Measurements from ENCODE around the gene SRCAP.

SRCAP gene

DNA sequence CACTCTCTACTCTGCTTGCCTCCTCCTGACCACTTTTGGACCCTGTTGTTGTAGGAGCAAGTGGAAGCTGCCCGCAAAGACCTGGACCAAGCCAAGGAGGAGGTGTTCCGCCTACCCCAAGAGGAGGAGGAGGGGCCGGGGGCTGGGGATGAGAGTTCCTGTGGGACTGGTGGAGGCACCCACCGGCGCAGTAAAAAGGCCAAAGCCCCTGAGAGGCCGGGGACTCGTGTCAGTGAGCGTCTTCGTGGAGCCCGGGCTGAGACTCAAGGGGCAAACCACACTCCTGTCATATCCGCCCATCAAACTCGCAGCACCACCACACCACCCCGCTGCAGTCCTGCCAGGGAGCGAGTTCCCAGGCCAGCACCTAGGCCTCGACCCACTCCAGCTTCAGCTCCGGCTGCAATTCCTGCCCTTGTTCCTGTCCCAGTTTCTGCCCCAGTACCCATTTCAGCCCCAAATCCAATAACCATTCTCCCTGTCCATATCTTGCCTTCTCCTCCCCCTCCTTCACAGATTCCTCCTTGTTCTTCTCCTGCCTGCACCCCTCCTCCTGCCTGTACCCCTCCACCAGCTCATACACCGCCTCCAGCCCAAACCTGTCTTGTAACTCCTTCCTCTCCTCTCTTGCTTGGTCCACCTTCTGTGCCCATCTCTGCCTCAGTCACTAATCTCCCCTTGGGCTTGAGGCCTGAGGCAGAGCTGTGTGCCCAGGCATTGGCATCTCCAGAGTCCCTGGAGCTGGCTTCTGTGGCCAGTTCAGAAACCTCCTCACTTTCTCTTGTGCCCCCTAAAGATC lies 38.2 kb downstream of the SRCAP start:
- DNase-seq (ENCODE audit: low read depth), result no peak

DNA sequence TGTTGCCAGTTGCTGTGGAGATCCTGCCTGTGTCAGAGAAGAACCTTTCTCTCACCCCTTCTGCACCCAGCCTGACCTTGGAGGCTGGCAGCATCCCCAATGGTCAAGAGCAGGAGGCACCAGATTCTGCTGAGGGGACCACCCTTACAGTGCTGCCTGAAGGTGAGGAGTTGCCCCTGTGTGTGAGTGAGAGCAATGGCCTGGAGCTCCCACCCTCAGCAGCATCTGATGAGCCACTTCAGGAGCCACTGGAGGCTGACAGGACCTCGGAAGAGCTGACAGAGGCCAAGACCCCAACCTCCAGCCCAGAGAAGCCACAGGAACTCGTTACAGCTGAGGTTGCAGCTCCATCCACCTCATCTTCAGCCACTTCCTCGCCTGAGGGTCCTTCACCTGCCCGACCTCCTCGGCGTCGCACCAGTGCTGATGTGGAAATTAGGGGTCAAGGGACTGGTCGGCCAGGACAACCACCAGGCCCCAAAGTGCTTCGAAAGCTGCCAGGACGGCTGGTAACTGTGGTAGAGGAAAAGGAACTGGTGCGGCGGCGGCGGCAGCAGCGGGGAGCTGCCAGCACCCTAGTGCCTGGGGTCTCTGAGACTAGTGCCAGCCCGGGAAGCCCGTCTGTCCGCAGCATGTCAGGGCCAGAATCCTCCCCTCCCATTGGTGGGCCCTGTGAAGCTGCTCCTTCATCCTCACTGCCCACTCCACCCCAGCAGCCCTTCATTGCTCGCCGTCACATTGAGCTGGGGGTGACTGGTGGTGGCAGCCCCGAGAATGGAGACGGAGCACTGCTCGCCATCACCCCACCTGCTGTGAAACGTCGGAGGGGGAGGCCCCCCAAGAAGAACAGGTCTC lies 39.0 kb downstream of the SRCAP start:
- no peak for DNase-seq (ENCODE audit: low read depth)

DNA sequence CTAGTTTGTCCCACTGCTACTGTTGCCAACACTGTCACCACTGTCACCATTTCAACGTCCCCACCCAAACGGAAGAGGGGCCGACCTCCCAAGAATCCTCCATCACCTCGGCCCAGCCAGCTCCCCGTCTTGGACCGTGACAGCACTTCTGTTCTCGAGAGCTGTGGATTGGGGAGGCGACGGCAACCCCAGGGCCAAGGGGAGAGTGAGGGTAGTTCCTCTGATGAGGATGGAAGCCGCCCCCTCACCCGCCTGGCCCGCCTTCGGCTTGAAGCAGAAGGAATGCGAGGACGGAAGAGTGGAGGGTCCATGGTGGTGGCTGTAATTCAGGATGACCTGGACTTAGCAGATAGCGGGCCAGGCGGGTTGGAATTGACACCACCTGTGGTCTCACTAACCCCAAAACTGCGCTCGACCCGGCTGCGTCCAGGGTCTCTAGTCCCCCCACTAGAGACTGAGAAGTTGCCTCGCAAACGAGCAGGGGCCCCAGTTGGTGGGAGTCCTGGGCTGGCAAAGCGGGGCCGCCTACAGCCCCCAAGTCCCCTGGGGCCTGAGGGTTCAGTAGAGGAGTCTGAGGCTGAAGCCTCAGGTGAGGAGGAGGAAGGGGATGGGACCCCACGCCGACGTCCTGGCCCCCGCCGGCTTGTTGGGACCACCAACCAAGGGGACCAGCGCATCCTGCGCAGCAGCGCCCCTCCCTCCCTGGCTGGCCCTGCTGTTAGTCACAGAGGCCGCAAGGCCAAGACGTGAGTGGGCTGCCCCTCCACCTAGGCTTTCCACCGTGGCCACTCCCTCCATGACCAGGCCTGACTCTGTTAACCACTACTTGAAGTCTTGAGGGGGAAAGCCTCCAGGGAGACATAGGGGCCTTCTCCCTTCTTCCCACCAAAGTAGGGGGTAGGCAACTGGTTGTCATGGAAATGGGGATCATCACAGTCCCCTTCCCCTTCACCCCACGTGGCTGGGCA lies 40.3 kb downstream of the SRCAP start:
- DNase-seq (ENCODE audit: low read depth), result no peak

DNA sequence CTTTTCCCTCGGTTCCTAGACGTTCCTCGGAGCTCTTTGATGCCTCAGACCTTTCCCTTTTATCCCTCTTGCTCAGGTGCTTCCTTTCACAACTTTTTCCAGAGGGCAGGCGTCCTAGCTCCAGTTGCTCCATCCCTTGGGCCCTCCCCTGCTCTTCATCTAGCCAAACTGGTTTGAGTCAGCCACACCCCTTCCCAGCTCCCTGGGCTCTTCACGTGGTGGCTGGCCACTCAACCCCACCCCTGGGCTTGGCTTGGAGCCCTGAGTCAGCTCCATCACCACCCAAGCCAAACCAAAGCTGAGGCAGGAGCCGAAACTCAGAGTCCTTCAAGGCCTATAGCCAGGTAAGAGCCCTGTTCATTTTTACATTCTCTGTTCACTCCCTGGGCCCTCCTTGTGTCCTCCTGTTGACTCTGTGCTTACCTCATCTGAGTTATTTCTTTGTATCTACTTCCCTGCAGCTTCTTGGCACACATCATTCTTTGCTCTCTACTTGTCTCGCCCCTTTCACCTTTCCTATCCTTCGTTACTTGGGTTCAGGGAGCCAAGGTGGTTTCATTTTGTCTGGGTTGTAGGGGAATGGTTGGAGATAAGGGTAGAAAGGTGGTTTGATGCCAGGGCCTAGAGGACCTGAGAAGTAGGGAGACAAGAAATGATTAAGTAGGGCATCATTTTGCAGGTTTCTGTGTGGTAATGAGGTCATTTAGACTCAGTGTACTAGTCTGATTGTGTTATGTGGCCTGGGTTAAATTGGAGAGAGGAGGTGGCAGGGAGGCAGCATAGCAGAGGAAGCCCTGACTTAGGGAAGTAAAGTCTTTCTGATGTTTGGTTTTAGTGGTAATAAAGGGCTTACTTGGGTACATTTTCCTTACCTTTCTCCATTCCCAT lies 41.6 kb downstream of the SRCAP start:
- DNase-seq (ENCODE audit: low read depth), result no peak

DNA sequence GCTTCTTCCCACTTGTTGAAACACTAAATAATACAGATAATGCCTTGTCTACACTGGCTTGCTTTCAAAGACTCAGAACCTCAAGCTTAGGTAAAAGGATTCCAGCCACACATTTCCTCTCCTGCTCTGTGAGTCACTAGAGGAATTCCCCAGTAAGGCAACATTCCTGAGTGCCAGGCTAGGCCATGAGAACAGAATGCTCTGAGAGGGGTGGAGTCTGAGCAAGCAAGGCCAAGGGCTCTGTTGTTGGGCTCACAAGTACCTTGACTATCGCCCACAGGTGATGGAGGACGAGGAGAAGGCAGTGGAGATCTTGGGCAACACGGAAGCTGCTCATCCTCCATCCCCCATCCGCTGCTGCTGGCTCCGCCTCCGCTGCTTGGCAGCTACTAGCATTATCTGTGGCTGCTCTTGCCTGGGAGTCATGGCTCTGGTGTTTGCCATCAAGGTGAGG lies 42.5 kb downstream of the SRCAP start:
- DNase-seq (ENCODE audit: low read depth), result no peak

DNA sequence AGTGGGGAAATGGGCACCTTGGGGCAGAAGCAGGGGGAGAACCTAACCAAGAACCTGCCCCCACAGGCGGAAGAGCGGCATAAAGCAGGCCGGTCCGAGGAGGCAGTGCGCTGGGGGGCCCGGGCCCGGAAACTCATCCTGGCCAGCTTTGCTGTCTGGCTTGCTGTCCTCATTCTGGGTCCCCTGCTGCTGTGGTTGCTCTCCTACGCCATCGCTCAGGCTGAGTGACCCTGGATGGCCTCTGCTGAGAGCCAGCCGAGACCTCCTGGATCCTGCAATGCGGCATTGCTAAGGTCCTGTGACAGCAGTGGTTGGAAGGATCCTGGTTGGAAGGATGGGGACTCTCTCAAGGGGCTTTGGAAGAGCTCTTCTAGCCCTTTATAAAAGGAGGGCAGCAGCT lies 44.7 kb downstream of the SRCAP start:
- DNase-seq (ENCODE audit: low read depth), result no peak

DNA sequence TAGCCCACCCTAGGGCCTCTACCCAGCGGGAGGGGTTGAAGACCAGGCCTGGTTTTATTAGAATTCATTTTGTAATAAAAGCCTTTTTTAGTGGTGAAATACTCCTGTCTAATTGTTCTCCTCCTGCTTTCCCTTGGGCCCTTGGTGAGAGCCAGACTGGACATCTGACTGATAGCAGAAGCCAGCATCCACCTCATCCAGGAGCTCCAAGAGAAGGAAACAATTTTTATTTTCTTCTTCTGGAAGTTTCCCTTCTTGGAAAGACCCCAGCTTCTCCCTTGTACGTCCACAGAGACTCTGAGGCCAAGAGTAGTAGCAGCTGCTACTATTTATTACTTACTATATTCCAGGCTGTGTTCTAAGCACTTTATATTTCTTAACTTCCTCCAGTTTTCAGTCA lies 45.2 kb downstream of the SRCAP start:
- no peak for DNase-seq (ENCODE audit: low read depth)

DNA sequence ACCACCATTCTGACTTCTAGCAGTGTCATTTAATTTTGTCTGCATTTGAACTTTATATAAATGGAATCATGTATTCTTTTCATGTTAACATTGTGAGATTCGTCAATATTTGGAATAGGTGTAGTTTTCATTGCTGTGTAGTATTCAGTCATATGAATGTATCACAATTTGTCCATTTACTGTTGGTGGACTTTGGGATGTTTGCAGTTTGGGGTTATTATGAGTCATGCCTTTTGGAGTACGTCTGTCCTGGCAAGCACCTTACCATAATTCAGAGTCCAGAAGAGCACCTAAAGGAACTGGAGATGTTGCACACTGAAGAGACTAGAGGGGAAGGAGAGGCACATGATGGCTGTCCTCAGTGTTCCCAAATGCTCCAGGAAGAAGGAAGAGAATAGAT lies 46.1 kb downstream of the SRCAP start:
- no peak for DNase-seq (ENCODE audit: low read depth)

DNA sequence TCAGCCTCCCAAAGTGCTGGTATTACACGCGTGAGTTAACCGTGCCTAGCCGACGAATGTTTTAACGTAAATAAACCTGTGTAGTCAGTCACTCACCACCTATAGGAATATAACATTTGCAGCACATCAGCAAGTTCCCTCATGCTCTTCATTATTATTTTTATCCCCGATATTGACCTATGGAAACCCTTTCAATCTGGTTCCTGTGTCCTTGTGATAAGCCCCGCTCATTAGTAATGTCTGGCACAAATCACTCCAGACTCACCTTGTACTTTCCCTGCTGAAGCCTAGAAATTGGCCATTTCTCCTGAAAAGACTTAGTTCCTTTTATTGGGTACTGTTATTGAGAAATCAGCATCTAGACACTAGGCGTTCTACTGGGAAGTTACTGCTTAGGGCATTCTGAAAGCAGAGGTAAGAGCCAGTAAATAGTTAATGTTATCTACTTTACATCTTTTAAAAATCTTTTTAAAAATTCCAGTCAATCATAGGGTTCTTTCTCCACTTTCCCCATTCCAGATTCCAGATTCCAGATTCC lies 47.7 kb downstream of the SRCAP start:
- DNase-seq (ENCODE audit: low read depth), result no peak

DNA sequence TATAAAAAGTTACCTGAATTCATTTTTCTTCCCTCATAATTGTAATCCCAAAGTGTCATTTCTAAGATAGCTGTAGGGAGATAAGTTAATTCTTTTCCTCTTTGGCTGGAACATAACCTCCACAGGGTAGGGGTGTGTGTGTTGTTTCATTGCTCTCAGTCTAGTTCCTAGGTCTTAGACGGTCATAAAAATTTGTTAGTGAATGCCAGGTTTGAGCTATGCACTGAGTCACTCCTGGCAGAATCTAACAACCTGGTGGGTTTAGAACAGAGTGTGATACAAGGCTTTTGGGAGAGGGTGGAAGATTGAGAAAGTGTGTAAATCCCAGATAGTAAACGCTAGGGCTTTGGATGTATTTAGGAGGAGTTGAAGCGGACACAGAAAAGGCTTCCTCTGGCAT lies 48.4 kb downstream of the SRCAP start:
- no peak for DNase-seq (ENCODE audit: low read depth)

DNA sequence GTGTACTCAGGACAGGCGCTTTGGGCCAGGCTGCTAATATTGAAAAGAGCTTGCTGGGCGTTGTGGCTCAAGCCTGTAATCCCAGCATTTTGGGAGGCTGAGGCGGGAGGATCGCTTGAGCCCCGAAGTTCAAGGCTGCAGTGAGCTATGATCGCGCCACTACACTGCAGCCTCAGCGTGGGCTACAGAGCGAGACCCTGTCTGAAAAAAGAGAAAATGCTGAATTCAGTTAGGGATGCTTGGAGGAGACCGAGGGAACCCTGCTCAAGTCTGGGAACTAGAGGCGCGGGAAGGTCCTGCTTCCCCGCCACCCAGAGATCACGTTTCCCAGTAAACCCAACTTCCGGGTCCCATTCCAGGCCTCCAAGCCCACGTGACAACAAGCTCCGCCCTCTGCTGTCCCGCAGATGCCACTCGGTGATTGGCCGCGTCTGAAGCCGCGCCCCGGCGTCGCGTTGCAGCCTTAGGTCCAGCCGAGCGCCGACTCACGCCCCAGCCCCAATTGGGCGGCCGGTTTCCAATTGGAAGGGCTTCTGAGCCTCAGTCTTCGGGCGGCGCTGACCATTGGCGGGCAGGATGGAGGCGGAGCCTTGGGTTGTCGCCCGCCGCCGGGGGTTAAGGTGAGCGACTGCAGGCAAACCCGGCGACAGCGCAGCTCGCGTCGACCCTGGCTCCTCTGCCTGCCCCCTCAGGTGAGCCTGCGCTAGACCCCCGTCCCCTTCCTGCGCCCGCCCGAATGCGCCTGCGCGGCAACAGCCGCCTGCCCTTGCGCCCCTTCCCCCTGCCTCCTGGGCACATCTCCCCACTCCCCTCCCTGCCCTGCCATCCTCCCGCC lies 49.0 kb downstream of the SRCAP start, which contains the start of gene PHKG2:
PHKG2 (plus strand) TSS at position 627 of the 835 bp plus-strand sequence. CDS start 396 bp downstream, outside the sequence.
- peak; percentile 90 for DNase-seq (ENCODE audit: low read depth)

DNA sequence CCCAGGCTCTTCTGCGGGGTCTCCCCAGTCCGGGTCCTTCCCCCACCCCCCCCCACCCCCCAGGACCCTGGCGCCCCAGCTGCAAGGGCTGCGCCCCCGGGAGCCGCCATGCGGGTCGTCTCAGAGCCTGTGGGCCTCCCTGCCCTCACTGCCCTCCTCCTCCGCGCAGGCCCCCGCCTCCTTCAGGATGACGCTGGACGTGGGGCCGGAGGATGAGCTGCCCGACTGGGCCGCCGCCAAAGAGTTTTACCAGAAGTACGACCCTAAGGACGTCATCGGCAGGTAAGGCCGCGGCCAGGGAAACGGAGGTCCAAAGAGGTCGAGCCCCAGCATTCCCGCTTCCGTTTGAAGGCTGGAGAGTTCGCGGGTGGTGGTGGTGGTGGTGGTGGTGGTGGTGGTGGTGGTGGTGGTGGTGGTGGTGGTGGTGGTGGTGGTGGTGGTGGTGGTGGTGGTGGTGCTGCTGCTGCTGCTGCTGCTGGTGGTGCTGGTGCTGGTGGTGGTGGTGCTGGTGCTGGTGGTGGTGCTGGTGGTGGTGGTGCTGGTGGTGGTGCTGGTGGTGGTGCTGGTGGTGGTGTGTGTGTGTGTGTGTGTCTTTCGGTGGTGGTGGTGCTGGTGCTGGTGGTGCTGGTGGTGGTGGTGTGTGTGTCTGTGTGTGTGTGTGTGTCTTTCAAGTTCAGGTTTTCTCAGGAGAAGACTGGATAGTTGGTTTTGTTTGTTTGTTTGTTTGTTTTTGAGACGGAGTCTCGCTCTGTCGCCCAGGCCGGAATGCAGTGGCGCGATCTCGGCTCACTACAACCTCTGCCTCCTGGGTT lies 49.9 kb downstream of the SRCAP start:
- no peak for DNase-seq (ENCODE audit: low read depth)

DNA sequence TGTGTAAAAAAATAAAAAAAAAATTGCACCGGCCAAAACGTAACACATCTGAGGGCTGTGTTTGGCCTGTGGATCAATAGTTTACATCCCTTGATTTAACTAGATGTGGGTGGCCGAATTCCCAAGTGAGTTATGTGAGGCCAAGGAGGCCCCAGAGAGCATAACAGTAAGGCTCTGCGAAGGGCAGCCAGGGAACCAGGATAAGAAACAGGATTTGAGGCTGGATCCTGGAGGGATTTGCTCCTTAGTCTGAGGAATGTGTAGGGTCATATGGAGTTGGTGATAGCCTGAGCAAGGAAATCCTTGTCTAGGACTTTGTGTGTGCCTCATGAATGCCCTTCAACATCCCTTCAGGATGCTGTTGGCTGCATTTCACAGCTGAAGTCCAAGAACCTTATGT lies 51.2 kb downstream of the SRCAP start:
- DNase-seq (ENCODE audit: low read depth), result no peak

DNA sequence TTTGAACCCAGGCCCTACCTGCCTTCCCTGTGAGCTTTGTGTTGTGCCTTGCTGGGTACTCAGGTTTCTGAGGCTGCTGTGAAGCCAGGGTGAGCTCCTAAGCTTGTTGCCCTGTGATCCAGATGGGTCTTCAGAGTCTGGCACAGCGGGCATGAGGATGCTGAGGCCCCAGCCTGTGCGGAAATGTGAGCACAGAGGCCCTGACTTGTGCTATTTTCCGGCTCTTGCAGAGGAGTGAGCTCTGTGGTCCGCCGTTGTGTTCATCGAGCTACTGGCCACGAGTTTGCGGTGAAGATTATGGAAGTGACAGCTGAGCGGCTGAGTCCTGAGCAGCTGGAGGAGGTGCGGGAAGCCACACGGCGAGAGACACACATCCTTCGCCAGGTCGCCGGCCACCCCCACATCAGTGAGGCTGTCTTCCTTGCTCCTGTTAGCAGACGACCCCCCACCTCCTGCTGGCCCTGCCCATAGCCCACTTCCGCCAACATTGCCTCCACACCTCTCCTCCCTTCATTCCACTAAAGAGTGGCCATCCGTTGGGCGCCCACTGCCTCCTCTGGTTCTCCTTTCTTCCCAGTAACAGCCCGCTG lies 52.0 kb downstream of the SRCAP start:
- DNase-seq (ENCODE audit: low read depth), result no peak

DNA sequence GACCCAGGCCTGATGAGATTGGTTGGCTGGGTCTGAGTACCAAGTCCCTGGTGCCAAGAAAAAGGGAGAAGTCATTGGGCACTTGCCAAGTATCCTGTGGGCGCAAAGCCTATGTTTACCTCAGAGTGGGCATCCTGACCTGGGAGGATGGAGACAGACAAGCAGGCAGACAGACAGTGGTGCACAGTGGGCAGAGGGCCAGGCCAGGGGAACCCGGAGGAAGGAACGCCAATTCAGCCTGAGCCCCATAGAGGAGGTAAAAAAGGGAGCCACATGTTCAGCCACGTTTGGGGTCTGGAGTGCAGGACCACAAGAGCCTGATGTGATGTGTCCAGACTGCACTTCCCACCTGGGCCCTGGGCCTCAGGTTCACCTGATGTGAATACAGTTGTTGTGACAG lies 54.6 kb downstream of the SRCAP start:
- DNase-seq (ENCODE audit: low read depth), result no peak

DNA sequence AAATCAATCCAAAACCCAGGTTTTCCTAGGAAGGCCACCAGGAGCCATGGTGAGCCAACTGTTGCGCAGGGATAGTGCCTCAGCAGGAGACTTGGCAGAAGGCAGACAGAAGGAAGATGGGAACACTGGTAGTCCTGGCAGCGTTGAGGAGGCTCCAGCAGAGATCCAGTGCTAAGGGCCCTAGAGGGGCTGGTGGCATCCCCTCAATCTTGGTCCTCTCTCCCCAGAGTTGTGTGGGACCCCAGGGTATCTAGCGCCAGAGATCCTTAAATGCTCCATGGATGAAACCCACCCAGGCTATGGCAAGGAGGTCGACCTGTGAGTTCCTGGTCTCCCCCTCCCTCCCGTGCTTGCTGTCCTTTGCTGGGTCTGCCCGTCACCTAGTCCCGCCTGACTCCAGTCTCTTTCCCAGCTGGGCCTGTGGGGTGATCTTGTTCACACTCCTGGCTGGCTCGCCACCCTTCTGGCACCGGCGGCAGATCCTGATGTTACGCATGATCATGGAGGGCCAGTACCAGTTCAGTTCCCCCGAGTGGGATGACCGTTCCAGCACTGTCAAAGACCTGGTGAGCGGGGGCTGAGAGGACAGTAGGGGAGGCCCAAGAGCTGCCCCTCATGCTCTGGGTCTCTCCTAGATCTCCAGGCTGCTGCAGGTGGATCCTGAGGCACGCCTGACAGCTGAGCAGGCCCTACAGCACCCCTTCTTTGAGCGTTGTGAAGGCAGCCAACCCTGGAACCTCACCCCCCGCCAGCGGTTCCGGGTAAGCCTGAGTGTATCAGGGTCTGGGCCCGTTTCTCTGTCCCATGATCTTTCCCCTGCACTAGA lies 57.2 kb downstream of the SRCAP start:
- DNase-seq (ENCODE audit: low read depth), result no peak

DNA sequence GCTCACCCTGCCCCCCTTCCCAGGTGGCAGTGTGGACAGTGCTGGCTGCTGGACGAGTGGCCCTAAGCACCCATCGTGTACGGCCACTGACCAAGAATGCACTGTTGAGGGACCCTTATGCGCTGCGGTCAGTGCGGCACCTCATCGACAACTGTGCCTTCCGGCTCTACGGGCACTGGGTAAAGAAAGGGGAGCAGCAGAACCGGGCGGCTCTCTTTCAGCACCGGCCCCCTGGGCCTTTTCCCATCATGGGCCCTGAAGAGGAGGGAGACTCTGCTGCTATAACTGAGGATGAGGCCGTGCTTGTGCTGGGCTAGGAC lies 57.8 kb downstream of the SRCAP start:
- DNase-seq (ENCODE audit: low read depth), result no peak

DNA sequence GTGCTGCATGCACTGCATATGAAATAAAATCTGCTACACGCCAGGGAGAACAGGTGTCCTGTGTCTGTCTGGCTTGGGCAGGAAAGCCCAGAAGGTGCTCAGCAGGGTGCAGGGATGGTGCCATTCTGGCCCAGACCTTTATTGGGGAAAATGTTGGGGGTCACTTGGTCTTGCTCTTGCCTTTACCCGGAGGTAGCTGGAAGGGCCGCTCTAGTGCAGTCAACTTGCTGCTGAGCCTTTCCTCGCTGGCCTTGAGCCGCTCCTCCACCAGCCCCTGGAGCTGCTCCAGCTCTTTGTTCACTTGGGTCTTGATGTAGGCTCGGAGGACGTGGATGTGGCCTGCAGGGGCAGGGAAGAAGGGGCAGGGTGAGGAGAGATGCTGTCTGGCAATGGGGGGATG lies 58.3 kb downstream of the SRCAP start:
- DNase-seq (ENCODE audit: low read depth), result no peak
